ENCODE measurements around the gene PIWIL4.

The PIWIL4 gene

GRCh38 chr11:94666792-94667721 lies 99.9 kb downstream of the PIWIL4 start:
- no peaks in the 10 kb centered on the region for H3K36me3 ChIP-seq (replicated peaks; ENCODE audit: insufficient read depth, low read length)
- no peak overlapping the region for H3K4me2 ChIP-seq (ENCODE audit: low read depth, low read length)
- no peak overlapping the region for H3K27ac ChIP-seq (ENCODE audit: low read length)
- TF ChIP-seq EZH2 (optimal IDR thresholded peaks at IDR 0.05; ENCODE audit: low read depth, low read length), result no peak
- TF ChIP-seq CTCF (IDR thresholded peaks at IDR 0.05; ENCODE audit: low read length), result no peak
- no peak for TF ChIP-seq EZH2phosphoT487 (IDR thresholded peaks at IDR 0.05; ENCODE audit: low read length)
- H3K4me1 ChIP-seq (ENCODE audit: low read length), result no peaks in the 10 kb centered on the region
- H3K9me3 ChIP-seq (replicated peaks; ENCODE audit: insufficient read depth, low read length), result no peaks in the 10 kb centered on the region
- H3K27me3 ChIP-seq (replicated peaks; ENCODE audit: insufficient read depth, low read length), result no peaks in the 10 kb centered on the region
- H3K9me2 ChIP-seq (replicated peaks; ENCODE audit: insufficient read depth, low read length), result no peaks in the 10 kb centered on the region
- H3K9ac ChIP-seq (ENCODE audit: low read length), result no peak overlapping the region
- no peaks in the 10 kb centered on the region for H3K79me2 ChIP-seq (ENCODE audit: low read length)
- no peaks in the 10 kb centered on the region for H3F3A ChIP-seq (ENCODE audit: insufficient read depth, low read length)
- no peaks in the 10 kb centered on the region for H4K20me1 ChIP-seq (ENCODE audit: insufficient read depth, low read length)
- no peak overlapping the region for H2AFZ ChIP-seq (ENCODE audit: low read length)
- H3K4me3 ChIP-seq (ENCODE audit: low read length), result no peak overlapping the region
- DNase-seq, result no peak

- no peak overlapping the region for H3K9ac ChIP-seq (ENCODE audit: low read length)
- H3K9me3 ChIP-seq (replicated peaks; ENCODE audit: insufficient read depth, low read length), result no peaks in the 10 kb centered on the region
- H3K79me2 ChIP-seq (ENCODE audit: low read length), result no peaks in the 10 kb centered on the region
- H3K4me3 ChIP-seq (ENCODE audit: low read length), result no peak overlapping the region
- H3K4me1 ChIP-seq (ENCODE audit: low read length), result no peaks in the 10 kb centered on the region
- DNase-seq, result no peak
- H3F3A ChIP-seq (ENCODE audit: insufficient read depth, low read length), result no peaks in the 10 kb centered on the region
- no peaks in the 10 kb centered on the region for H3K9me2 ChIP-seq (replicated peaks; ENCODE audit: insufficient read depth, low read length)
- no peaks in the 10 kb centered on the region for H4K20me1 ChIP-seq (ENCODE audit: insufficient read depth, low read length)
- H3K27ac ChIP-seq (ENCODE audit: low read length), result no peak overlapping the region
- no peaks in the 10 kb centered on the region for H3K27me3 ChIP-seq (replicated peaks; ENCODE audit: insufficient read depth, low read length)
- H3K4me2 ChIP-seq (ENCODE audit: low read depth, low read length), result no peak overlapping the region
- no peaks in the 10 kb centered on the region for H3K36me3 ChIP-seq (replicated peaks; ENCODE audit: insufficient read depth, low read length)
- TF ChIP-seq EZH2phosphoT487 (IDR thresholded peaks at IDR 0.05; ENCODE audit: low read length) (no peak), EZH2 (optimal IDR thresholded peaks at IDR 0.05; ENCODE audit: low read depth, low read length) (no peak), CTCF (IDR thresholded peaks at IDR 0.05; ENCODE audit: low read length) (no peak)
- H2AFZ ChIP-seq (ENCODE audit: low read length), result no peak overlapping the region
Observed at GRCh38 chr11:94668212-94668793, 101.1 kb downstream of the PIWIL4 start.

GRCh38 chr11:94669023-94669422 lies 101.9 kb downstream of the PIWIL4 start:
- Histone ChIP-seq H3K4me3 (ENCODE audit: low read length) (no peak overlapping the region), H3F3A (ENCODE audit: insufficient read depth, low read length) (no peaks in the 10 kb centered on the region), H4K20me1 (ENCODE audit: insufficient read depth, low read length) (no peaks in the 10 kb centered on the region), H3K4me1 (ENCODE audit: low read length) (no peaks in the 10 kb centered on the region), H3K36me3 (replicated peaks; ENCODE audit: insufficient read depth, low read length) (no peaks in the 10 kb centered on the region), H2AFZ (ENCODE audit: low read length) (no peak overlapping the region), H3K79me2 (ENCODE audit: low read length) (no peaks in the 10 kb centered on the region), H3K4me2 (ENCODE audit: low read depth, low read length) (no peak overlapping the region), H3K27me3 (replicated peaks; ENCODE audit: insufficient read depth, low read length) (no peaks in the 10 kb centered on the region), H3K9ac (ENCODE audit: low read length) (no peak overlapping the region), H3K27ac (ENCODE audit: low read length) (no peak overlapping the region), H3K9me2 (replicated peaks; ENCODE audit: insufficient read depth, low read length) (no peaks in the 10 kb centered on the region), H3K9me3 (replicated peaks; ENCODE audit: insufficient read depth, low read length) (no peaks in the 10 kb centered on the region)
- no peak for DNase-seq
- TF ChIP-seq EZH2 (optimal IDR thresholded peaks at IDR 0.05; ENCODE audit: low read depth, low read length), result no peak
- no peak for TF ChIP-seq EZH2phosphoT487 (IDR thresholded peaks at IDR 0.05; ENCODE audit: low read length)
- TF ChIP-seq CTCF (IDR thresholded peaks at IDR 0.05; ENCODE audit: low read length), result no peak

All from MM.1S (cell line).